HL-60 (cell line): ENCODE measurements around the gene ISG15.

ENCODE experiments used
- CTCF ChIP-seq: IDR thresholded peaks from one replicate; pipeline ENCODE4 v1.5.1; 2011; ENCODE audit warnings: low read length, control low read depth, inconsistent platforms; ENCODE audit not compliant: insufficient read depth
- POLR2AphosphoS5 ChIP-seq: IDR thresholded peaks from 2 replicates; pipeline ENCODE4 v1.6.1; 2012; ENCODE audit warnings: low read depth
- SPI1 ChIP-seq: IDR thresholded peaks from 2 replicates; pipeline ENCODE4 v1.6.1; 2012; ENCODE audit warnings: low read depth, mild to moderate bottlenecking, borderline replicate concordance

- no peak for TF ChIP-seq CTCF
- no peak for TF ChIP-seq POLR2AphosphoS5
- TF ChIP-seq SPI1: no peak
Measured at GRCh38 chr1:1000357-1001056, 12.8 kb upstream of the ISG15 start.
